Right lobe of liver (tissue), 4 donors: ENCODE data around the gene COPZ1.
"Not testable (repeated sequence)": the region's sequence is repeated elsewhere in the genome, so short reads cannot be mapped to it uniquely, and the experiment has no call there.

Source experiments
- POLR2A ChIP-seq: fragments of 450-650 bp; IDR thresholded peaks from one replicate; pipeline ENCODE4 v1.6.1; 2017; ENCODE audit warnings: antibody characterized with exemption, mild to moderate bottlenecking
- TF ChIP-seq, protein P1 (sequence below), 4 donors: fragments of 200-600 bp in 3 of 4; fragments of 450-650 bp in 1 of 4; IDR thresholded peaks; one replicate each; pipeline versions ENCODE4 v1.5.1 to v1.8.0; 2016 to 2022; ENCODE audit warnings: antibody characterized with exemption in 4 of 4, mild to moderate bottlenecking in 2 of 4
- donor health status: DM: no; HTN: no; CAD: no.
- donor health status: DM: no; HTN: no; CAD: no.
- donor health status: DM: no; HTN: yes; CAD: no.

DNA sequence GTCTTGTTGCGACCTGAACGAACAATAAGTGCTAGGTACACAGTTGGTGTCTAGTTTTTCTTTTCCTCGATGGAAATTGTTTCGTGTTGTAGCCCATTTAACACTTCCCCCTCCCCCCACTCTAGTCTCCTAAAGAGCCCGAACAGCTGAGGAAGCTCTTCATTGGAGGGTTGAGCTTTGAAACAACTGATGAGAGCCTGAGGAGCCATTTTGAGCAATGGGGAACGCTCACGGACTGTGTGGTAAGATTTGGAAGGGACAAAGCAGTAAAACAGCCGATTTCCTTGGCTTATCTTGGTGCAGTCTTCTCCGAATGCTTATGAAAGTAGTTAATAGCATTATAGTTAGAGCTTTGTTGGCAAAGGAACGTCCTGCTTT is 43.7 kb upstream of the COPZ1 start:
- not testable (repeated sequence) for TF ChIP-seq POLR2A
- TF ChIP-seq, protein P1, sequence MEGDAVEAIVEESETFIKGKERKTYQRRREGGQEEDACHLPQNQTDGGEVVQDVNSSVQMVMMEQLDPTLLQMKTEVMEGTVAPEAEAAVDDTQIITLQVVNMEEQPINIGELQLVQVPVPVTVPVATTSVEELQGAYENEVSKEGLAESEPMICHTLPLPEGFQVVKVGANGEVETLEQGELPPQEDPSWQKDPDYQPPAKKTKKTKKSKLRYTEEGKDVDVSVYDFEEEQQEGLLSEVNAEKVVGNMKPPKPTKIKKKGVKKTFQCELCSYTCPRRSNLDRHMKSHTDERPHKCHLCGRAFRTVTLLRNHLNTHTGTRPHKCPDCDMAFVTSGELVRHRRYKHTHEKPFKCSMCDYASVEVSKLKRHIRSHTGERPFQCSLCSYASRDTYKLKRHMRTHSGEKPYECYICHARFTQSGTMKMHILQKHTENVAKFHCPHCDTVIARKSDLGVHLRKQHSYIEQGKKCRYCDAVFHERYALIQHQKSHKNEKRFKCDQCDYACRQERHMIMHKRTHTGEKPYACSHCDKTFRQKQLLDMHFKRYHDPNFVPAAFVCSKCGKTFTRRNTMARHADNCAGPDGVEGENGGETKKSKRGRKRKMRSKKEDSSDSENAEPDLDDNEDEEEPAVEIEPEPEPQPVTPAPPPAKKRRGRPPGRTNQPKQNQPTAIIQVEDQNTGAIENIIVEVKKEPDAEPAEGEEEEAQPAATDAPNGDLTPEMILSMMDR (IDR thresholded peaks at IDR 0.05): not testable (repeated sequence)
